NOMO-1 (cell line): ENCODE results near the gene PAK2.
"Not testable (repeated sequence)": the region's sequence is repeated elsewhere in the genome, so short reads cannot be mapped to it uniquely, and the experiment has no call there.

Experiments
- DNase-seq, 2 experiments: peaks; one replicate each; lab custom pipeline; 2025; ENCODE audit not compliant: unreplicated experiment in 2 of 2; lab: John Stamatoyannopoulos, UW

PAK2 gene

DNA sequence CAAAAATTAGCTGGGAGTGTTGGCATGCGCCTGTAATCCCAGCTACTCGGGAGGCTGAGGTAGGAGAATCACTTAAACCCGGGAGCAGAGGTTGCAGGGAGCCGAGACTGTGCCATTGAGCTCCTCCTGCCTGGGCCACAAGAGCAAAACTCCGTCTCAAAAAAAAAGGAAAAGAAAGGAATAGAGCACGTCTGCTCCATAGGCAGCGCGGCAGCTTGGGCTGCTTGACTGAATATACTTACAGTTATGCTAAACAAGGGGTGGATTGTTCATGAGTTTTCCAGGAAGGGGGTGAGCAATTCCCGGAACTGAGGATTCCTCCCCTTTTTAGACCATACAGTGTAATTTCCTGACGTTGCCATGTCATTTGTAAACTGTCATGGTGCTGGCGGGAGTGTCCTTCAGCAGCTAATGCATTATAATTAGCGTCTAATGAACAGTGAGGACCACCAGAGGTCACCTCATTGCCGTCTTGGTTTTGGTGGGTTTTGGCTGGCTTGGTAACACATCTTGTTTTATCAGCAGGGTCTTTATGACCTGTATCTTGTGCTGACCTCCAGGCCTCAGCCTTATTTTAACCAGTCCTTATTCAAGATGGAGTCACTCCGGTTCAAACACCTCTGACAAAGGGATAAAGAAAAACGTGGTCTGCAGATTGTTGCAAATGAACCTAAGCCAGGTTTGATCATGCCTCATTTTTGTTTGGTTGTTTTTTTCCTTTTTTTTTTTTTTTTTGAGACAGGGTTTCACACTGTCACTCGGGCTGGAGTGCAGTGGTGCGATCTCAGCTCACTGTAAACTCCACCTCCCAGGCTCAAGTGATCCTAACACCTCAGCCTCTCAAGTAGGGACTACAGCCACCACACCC lies 103.1 kb downstream of the PAK2 start:
- no peak for DNase-seq

DNA sequence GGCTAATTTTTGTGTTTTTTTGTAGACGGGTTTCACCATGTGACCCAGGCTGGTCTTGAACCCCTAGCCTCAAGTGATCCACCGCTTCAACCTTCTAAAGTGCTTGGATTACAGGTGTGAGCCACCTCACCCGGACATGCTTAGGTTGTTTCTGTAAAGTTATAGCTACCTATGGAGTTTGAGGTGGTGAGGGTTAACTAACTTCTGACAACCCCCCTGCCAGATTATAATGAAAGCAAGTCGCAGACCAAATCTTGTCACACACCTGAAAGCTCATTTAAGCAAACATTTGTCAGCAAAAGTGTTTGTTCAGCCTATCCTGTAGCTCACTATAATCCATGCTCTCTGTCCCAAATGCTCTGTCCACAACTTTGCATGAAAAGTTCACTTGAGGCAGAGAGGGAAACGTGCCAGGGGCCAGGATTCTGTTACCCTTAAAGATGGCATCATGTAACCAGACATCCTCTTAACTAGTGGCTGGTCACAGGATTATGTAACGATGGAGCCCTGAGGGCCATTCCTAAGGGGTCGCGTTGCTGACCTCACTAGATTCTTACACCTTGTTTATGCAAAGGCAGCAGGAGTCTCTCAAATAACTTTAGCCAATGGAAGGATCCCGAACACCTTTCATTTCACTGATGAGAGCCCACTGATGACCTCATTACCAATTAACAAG lies 103.9 kb downstream of the PAK2 start:
- DNase-seq, result no peak

DNA sequence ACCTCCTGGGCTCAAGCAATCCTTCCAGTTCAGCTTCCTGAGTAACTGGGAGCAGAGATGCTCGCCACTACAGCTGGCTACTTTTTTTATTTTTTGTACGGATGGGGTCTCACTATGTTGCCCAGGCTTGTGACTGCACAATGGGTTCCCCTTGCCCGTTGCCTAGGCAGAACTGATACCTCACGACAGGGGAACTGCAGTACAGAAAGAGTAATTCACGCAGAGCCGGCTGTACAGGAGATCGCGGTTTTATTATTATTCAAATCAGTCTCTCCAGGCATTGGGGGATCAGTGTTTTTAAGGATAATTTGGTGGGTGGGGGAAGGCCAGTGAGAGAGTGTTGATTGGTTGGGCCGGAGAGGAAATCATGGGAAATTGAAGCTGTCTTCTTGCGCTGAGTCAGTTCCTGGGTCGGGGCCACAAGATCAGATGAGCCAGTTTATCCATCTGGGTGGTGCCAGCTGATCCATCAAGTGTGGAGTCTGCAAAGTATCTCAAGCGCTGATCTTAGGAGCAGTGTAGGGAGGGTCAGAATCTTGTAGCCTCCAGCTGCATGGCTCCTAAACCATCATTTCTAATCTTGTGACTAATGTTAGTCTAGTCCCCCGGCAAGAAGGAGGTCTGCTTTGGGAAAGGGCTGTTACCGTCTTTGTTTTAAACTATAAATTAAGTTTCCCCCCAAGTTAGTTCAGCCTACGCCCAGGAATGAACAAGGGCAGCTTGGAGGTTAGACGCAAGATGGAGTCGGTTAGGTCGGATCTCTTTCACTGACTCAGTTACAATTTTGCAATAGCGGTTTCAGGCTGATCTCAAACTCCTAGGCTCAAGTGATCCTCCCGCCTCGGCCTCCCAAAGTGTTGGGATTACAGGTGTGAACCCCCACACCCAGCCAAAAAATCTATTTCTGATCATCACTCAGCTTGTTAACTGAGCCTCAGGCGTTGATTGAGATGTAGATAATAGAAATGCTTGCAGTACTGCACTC lies 104.9 kb downstream of the PAK2 start:
- not testable (repeated sequence) for DNase-seq

DNA sequence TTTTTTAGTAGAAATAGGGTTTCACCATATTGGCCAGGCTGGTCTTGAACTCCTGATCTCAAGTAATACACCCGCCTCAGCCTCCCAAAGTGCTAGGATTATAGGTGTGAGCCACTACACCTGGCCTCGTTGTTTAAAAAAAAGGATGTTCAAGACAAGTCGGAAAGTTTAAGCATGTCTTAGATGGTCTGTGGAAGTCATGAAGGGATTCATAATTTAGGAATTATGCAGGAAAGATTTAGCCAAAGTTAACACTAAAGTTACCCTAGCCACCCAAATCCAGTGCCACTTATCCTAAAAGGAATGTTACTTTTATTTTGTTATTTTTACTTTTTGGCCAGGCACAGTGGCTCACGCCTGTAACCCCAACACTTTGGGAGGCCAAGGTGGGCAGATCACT lies 108.7 kb downstream of the PAK2 start:
- not testable (repeated sequence) for DNase-seq

DNA sequence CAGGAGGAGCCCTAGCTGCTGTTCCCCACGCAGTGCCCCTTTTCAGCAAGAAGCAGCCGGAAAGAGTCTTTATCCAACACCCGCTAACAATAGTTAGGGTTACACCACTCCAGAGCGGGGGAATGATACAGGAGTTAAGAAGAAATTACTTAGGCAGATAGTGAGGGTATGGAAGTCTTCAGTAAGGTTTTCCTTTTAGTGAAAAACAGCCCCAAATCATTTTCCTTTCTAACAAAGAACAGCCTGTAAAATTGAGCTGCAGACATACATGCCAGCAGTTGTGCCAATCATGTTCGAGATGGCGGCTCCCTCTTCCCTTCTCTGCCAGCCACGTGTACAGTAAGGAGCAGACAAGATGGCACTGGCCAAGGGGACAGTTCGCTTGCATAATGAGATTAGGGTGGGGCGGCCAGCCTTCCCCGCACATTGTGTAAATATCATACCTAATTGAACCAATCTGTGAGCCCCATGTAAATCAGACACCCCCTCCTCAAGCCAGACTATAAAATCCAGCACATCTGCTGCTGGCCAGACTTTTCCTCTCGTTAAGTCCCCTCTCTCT lies 109.6 kb downstream of the PAK2 start:
- DNase-seq, result no peak

DNA sequence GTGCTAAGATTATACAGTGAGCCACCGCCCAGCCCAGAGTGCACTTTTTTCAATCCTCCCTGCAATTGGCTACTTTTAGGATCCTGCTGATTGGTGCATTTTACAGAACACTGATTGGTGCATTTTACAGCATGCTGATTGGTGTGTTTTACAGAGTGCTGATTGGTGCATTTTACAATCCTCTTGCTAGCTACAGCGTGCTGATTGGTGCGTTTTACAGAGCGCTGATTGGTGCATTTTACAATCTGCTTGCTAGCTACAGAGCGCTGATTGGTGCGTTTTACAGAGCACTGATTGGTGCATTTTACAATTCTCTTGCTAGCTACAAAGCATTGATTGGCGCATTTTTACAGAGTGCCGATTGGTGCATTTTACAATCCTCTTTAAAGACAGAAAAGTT lies 123.3 kb downstream of the PAK2 start:
- DNase-seq, result not testable (repeated sequence)

DNA sequence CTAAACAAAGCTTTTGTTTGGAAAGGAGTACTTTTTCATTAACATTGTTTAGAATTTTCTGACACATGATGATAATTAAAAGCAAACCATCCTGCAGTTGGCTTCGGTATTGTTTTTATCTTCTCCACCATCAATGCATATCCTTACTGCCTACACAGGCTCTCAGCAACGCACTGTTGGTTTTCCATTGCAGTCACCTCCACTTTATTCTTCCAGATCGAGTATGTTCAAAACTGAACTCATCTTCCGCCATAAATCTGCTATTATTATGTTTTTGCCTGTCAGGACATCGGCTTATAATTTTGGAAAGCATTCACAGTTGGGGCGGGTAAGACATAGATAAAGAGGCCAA lies 127.5 kb downstream of the PAK2 start:
- no peak for DNase-seq

DNA sequence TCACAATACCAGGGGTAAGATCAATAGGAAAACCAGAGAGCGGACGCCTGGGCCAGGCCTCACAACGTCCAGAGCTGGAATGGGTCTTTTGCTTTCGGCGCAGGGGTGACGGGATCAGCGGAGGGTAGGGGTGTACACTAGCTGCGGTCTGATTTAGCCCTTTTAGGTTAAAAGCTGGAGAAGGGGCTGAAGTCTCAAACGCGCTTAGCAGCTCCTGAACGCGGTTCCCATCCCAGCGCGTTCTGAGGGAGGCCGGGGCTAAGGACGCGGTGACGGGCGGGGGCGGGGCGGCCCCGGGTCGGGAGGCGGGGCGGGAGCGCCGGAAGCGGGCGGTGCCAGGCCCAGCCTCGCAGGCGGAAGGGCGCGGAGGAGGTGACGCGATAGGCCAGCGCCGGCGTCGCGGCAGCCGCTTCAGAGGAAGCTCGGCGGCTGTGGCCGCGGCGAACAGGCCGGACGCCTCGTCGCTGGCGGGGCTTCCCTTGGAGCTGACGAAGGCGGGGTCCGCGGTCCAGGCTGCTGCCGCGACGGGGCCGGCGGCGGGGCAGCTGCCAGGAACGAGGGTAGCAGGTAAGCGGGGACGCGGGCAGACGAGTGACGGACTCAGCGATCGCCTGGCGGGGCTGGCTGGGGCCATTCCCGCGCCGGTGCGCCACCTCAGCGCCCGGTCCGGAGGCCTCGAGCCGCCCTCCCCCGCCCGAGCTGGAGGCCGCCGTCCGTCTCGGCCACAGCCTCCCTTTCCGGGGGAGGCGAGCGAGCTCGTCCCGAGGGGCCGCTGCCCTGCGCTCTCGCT lies 128.0 kb downstream of the PAK2 start, which contains the start of gene SENP5:
TSS of gene SENP5 (plus strand) at position 414 of the 790 bp plus-strand sequence. CDS start 17,262 bp downstream, outside the sequence.
- peak; percentile 94 to 96 for DNase-seq

DNA sequence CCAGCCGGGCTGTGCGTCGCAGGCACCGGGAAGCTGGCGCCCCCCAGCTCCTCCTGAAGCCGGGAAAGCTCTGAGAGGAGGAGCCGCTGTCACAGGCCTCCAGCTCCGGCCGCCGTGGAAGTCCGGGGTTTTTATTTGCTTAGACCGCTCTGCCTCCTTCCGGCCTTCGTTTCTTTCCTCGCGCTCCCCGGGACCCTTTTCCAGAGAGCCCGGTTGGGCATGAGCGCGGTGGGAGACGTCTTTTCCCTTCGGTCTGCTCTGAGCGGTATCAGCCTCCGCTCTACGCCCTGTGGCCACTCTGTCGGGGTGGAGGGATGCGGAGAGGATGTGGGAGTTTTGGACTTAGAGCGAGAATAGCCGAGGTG lies 128.6 kb downstream of the PAK2 start:
- peak; percentile 19 to 31 for DNase-seq

DNA sequence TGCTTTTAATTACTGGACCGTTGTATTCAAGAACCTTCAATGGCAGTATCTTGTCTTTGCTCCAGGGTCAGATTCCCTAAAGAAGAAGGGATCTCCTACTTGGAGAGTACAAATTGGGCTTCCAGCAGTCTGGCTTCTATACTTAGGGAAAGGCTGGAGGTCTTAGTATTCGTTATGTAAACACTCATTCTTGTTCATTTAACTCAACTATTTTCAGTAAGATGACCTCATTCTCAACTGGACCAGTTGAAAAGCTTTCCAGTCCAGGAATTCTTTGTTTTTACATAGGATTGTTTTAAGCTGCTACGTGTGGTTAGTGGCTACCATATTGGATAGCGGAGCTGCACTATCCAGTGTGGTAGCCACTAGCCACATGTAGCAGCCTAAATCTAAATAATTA lies 132.7 kb downstream of the PAK2 start:
- no peak for DNase-seq

DNA sequence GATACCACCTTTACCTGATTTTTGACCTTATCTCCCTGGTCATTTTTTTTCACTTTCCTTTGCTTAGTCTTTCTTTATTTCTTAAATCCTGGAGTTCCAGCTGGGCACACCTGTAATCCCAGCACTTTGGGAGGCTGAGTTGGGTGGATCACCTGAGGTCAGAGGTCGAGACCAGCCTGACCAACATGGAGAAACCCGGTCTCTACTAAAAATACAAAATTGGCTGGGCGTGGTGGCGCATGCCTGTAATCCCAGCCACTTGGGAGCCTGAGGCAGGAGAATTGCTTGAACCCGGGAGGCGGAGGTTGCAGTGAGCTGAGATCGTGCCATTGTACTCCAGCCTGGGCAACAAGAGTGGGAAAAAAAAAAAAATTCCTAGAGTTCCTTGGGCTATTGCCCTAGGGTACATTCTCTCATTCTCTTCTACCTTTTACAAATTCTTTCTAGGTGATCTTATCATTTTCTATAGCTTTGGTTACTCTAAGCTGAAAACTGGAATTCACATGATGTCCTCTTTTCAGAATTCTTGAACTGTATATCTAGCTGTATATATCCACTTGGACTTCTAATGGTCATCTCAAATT lies 134.9 kb downstream of the PAK2 start:
- not testable (repeated sequence) for DNase-seq

DNA sequence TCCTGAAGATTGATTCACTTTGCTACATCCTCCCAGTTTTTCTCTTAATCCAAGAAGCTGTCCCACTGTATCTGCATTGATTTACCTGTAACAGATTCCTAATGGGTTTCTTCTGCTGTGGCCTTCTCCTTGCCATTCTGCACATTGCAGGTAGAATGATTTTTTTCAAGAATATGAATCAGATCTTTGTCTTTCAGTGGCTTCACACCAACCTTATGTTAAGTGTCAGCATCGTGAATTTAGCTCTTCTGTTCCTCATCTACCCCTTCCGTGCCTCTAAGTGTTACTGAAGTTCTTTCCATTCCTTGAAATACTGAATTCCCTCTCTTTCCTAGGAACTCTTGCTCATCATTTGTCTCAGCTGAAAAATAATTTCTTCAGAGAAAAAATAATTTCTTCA lies 135.6 kb downstream of the PAK2 start:
- DNase-seq, result no peak
